Fibroblast of mammary gland (primary cell): ENCODE results near the gene PSTK.

Source experiments
- DNase-seq: peaks from one replicate; pipeline ENCODE4 v3.0.0-alpha.2; 2010; ENCODE audit warnings: low read depth
- H3K4me3 ChIP-seq: 2 replicates; pipeline ENCODE4 v1.5.1; 2011; ENCODE audit warnings: low read depth, mild to moderate bottlenecking, low read length, moderate library complexity; ENCODE audit not compliant: control insufficient read depth
- CTCF ChIP-seq: conservative IDR thresholded peaks from 2 replicates; pipeline ENCODE4 v1.5.1; 2011; ENCODE audit warnings: low read depth, low read length, inconsistent platforms; ENCODE audit not compliant: control insufficient read depth, insufficient read depth

The PSTK gene

GRCh38 chr10:122988501-122988900 lies 8.3 kb downstream of the PSTK start:
- TF ChIP-seq CTCF, result no peak
- DNase-seq, result peak; percentile 8
- no peak overlapping the region for H3K4me3 ChIP-seq

- no peak overlapping the region for H3K4me3 ChIP-seq
- TF ChIP-seq CTCF, result no peak
- DNase-seq, result peak; percentile 62
Observed at GRCh38 chr10:122990278-122990677, 10.1 kb downstream of the PSTK start.

- DNase-seq, result no peak
- no peak for TF ChIP-seq CTCF
- no peak overlapping the region for H3K4me3 ChIP-seq
Observed at GRCh38 chr10:122992031-122992585, 11.9 kb downstream of the PSTK start.

GRCh38 chr10:122993797-122994336 lies 13.7 kb downstream of the PSTK start:
- no peak overlapping the region for H3K4me3 ChIP-seq
- no peak for TF ChIP-seq CTCF

GRCh38 chr10:122995936-122996335 lies 15.7 kb downstream of the PSTK start:
- H3K4me3 ChIP-seq, result no peak overlapping the region
- TF ChIP-seq CTCF, result no peak
- no peak for DNase-seq

More at GRCh38 chr10:122993797-122994336, 13.7 kb downstream of the PSTK start:
- no peak for DNase-seq

- no peak for DNase-seq
- no peak overlapping the region for H3K4me3 ChIP-seq
Observed at GRCh38 chr10:122997864-122998263, 17.7 kb downstream of the PSTK start.

More at GRCh38 chr10:122997864-122998263, 17.7 kb downstream of the PSTK start:
- TF ChIP-seq CTCF, result no peak
